Adrenal gland (tissue), 5 donors: ENCODE data around the gene CUL1.

ENCODE experiments used
- POLR2A ChIP-seq, 2 donors: fragments of 450-650 bp; IDR thresholded peaks; one replicate each; pipeline ENCODE4 v1.6.1; 2017; ENCODE audit warnings: antibody characterized with exemption in 2 of 2, mild to moderate bottlenecking in 2 of 2, moderate library complexity in 1 of 2
- TF ChIP-seq, protein P1 (sequence below), 6 experiments: fragments of 450-650 bp in 4 of 6; fragments of 200-600 bp in 2 of 6; sonication (generic) in 1 of 6; IDR thresholded peaks; 1 replicate in 5 of 6; 2 replicates in 1 of 6; pipeline versions ENCODE4 v1.5.1 to v1.8.0; 2016 to 2021; ENCODE audit warnings: antibody characterized with exemption in 6 of 6, mild to moderate bottlenecking in 2 of 6, moderate library complexity in 1 of 6
- donor health status: DM: no; HTN: no; CAD: no.

- TF ChIP-seq, protein P1, sequence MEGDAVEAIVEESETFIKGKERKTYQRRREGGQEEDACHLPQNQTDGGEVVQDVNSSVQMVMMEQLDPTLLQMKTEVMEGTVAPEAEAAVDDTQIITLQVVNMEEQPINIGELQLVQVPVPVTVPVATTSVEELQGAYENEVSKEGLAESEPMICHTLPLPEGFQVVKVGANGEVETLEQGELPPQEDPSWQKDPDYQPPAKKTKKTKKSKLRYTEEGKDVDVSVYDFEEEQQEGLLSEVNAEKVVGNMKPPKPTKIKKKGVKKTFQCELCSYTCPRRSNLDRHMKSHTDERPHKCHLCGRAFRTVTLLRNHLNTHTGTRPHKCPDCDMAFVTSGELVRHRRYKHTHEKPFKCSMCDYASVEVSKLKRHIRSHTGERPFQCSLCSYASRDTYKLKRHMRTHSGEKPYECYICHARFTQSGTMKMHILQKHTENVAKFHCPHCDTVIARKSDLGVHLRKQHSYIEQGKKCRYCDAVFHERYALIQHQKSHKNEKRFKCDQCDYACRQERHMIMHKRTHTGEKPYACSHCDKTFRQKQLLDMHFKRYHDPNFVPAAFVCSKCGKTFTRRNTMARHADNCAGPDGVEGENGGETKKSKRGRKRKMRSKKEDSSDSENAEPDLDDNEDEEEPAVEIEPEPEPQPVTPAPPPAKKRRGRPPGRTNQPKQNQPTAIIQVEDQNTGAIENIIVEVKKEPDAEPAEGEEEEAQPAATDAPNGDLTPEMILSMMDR (IDR thresholded peaks at IDR 0.05): no peak
- no peak for TF ChIP-seq POLR2A (IDR thresholded peaks at IDR 0.05)
Measured at GRCh38 chr7:148850564-148850963, 151.9 kb downstream of the CUL1 start.
